A549 (cell line): Measurements from ENCODE around the gene RAPSN. TPM values are rescaled to one million over a fixed set of nuclear protein-coding genes. Genes with fewer than 3 reads are reported as not detected.

Experiments used
- ATAC-seq, 2 experiments: fragments of 200-7000 bp in 1 of 2; fragments of >200 bp in 1 of 2; cut with Nextera tagmentation in 1 of 2; cut with Tn5 transposase in 1 of 2; 3 replicates each; pipeline versions ENCODE4 v1.8.0 to v1.9.1; 2018 to 2020; ENCODE audit warnings: mild to moderate bottlenecking in 1 of 2, moderate library complexity in 1 of 2
- CTCF ChIA-PET: fragments of 300-600 bp; sonication (Branson Sonifier 250); formaldehyde crosslinking; extraction: SDS; loops from one replicate; lab custom pipeline; 2021; ENCODE audit warnings: antibody characterized with exemption, inconsistent platforms; lab: Yijun Ruan, JAX
- POLR2A ChIA-PET: fragments of 350-600 bp; formaldehyde crosslinking; extraction: SDS; loops from one replicate; lab custom pipeline; 2021; ENCODE audit warnings: antibody characterized with exemption, inconsistent platforms; lab: Yijun Ruan, JAX
- DNase-seq, 2 experiments: peaks; one replicate each; pipeline versions ENCODE4 v3.0.0 to v3.0.0-alpha.2; 2011 to 2016; ENCODE audit warnings: low read depth in 1 of 2, low spot score in 1 of 2
- FAIRE-seq: peaks from 2 replicates; lab custom pipeline; 2011; peaks lifted over from hg19 to GRCh38; lab: Jason Lieb, UNC
- H3K27ac ChIP-seq, 2 experiments: fragments of >200 bp; sonication (Bioruptor Twin); formaldehyde crosslinking; 3 replicates each; pipeline ENCODE4 v1.5.1; 2016 to 2017
- H3K4me1 ChIP-seq: fragments of >200 bp; sonication (Bioruptor Twin); formaldehyde crosslinking; 3 replicates; pipeline ENCODE4 v1.6.1; 2016
- H3K4me2 ChIP-seq: fragments of >200 bp; sonication (Bioruptor Twin); formaldehyde crosslinking; 3 replicates; pipeline ENCODE4 v1.6.1; 2016
- H3K4me3 ChIP-seq: fragments of >200 bp; sonication (Bioruptor Twin); formaldehyde crosslinking; 3 replicates; pipeline ENCODE4 v1.5.1; 2016
- H3K9me3 ChIP-seq: fragments of >200 bp; sonication (Bioruptor Twin); formaldehyde crosslinking; 3 replicates; pipeline ENCODE4 v1.6.1; 2016
- BHLHE40 ChIP-seq: IDR thresholded peaks from 2 replicates; pipeline ENCODE4 v1.6.1; 2012; ENCODE audit warnings: low read depth, low read length, inconsistent platforms
- EHMT2 ChIP-seq: fragments of 200-600 bp; sonication (generic); IDR thresholded peaks from 2 replicates; pipeline ENCODE4 v1.6.1; 2016; ENCODE audit warnings: antibody characterized with exemption, low read depth, mild to moderate bottlenecking, moderate library complexity
- ELK1 ChIP-seq: fragments of 150-350 bp; IDR thresholded peaks from 2 replicates; pipeline ENCODE4 v1.6.1; 2014; ENCODE audit warnings: low read depth, mild to moderate bottlenecking, low read length
- FOSL2 ChIP-seq, 2 experiments: fragments of 450-650 bp in 1 of 2; fragments of >200 bp in 1 of 2; sonication (Bioruptor Twin) in 1 of 2; formaldehyde crosslinking; IDR thresholded peaks; 2 replicates each; pipeline versions ENCODE4 v1.5.0 to v1.6.1; 2016 to 2020; ENCODE audit warnings: mild to moderate bottlenecking in 1 of 2, moderate library complexity in 1 of 2
- GATA3 ChIP-seq: IDR thresholded peaks from 2 replicates; pipeline ENCODE4 v1.6.1; 2012; ENCODE audit warnings: borderline replicate concordance
- HDAC2 ChIP-seq: fragments of 200-600 bp; sonication (generic); IDR thresholded peaks from 2 replicates; pipeline ENCODE4 v1.6.1; 2016
- HES2 ChIP-seq: fragments of >200 bp; sonication (Bioruptor Twin); formaldehyde crosslinking; IDR thresholded peaks from 2 replicates; pipeline ENCODE4 v1.6.1; 2016
- HEYL ChIP-seq: fragments of 250-450 bp; sonication (Bioruptor Pico); IDR thresholded peaks from 2 replicates; pipeline ENCODE4 v1.8.0; 2021; ENCODE audit warnings: mild to moderate bottlenecking, moderate library complexity
- HMGXB4 ChIP-seq: fragments of 250-450 bp; sonication (Bioruptor Pico); IDR thresholded peaks from 2 replicates; pipeline ENCODE4 v1.5.0; 2021; ENCODE audit warnings: mild to moderate bottlenecking, moderate library complexity, borderline replicate concordance
- HOXA7 ChIP-seq: fragments of 250-450 bp; sonication (Bioruptor Pico); IDR thresholded peaks from 2 replicates; pipeline ENCODE4 v1.5.0; 2020; ENCODE audit warnings: mild to moderate bottlenecking, moderate library complexity
- KDM1A ChIP-seq: fragments of 200-600 bp; sonication (generic); IDR thresholded peaks from 2 replicates; pipeline ENCODE4 v1.6.1; 2016; ENCODE audit warnings: low read depth, mild to moderate bottlenecking
- KDM5A ChIP-seq: fragments of 200-600 bp; sonication (generic); IDR thresholded peaks from 2 replicates; pipeline ENCODE4 v1.6.1; 2016; ENCODE audit warnings: antibody characterized with exemption, mild to moderate bottlenecking
- MAZ ChIP-seq: fragments of 150-350 bp; IDR thresholded peaks from 2 replicates; pipeline ENCODE4 v1.6.1; 2014; ENCODE audit warnings: antibody characterized with exemption, low read depth, low read length, borderline replicate concordance
- MYC ChIP-seq: IDR thresholded peaks from 2 replicates; pipeline ENCODE4 v1.6.1; 2012; ENCODE audit warnings: mild to moderate bottlenecking, inconsistent platforms, low read length, improper control_type of control experiment, borderline replicate concordance
- NR3C1 ChIP-seq: fragments of >200 bp; sonication (Bioruptor Twin); formaldehyde crosslinking; IDR thresholded peaks from 3 replicates; pipeline ENCODE4 v1.6.1; 2017
- RAD21 ChIP-seq, 2 experiments: fragments of >200 bp in 1 of 2; sonication (Bioruptor Twin) in 1 of 2; formaldehyde crosslinking in 1 of 2; IDR thresholded peaks in 1 of 2; conservative IDR thresholded peaks in 1 of 2; 2 replicates in 1 of 2; 3 replicates in 1 of 2; pipeline ENCODE4 v1.6.1; 2012 to 2018; ENCODE audit warnings: inconsistent platforms in 1 of 2
- REST ChIP-seq: fragments of 200-600 bp; sonication (generic); IDR thresholded peaks from 2 replicates; pipeline ENCODE4 v1.6.1; 2016; ENCODE audit warnings: antibody characterized with exemption, mild to moderate bottlenecking, moderate library complexity
- RNF2 ChIP-seq: fragments of 200-600 bp; sonication (generic); IDR thresholded peaks from 2 replicates; pipeline ENCODE4 v1.6.1; 2016; ENCODE audit warnings: low read depth, mild to moderate bottlenecking, antibody characterized with exemption, moderate library complexity, borderline replicate concordance
- USF2 ChIP-seq: fragments of 450-650 bp; IDR thresholded peaks from 2 replicates; pipeline ENCODE4 v1.6.1; 2014; ENCODE audit warnings: antibody characterized with exemption
- ZFP36 ChIP-seq: fragments of 450-650 bp; IDR thresholded peaks from 2 replicates; pipeline ENCODE4 v1.6.1; 2014; ENCODE audit warnings: borderline replicate concordance; ENCODE audit not compliant: partially characterized antibody
- WGBS: methylation state at CpG from one replicate; pipeline ENCODE4 v1.1.6; 2017; ENCODE audit errors: missing lambda C conversion rate; 5-methylcytosine and 5-hydroxymethylcytosine counted together
- polyA plus RNA-seq, 4 experiments: library from polyadenylated mRNA; depleted of rRNA in 3 of 4; stranded (reverse); fragments of >200 nt; fragmentation: RNase III in 1 of 4; extraction: RNeasy Plus Mini Kit Qiagen cat#74134 plus additional on column Dnase treatment in 1 of 4; gene quantifications; 2 replicates in 3 of 4; 3 replicates in 1 of 4; pipeline ENCODE4 v1.2.3, GENCODE V29; 2011 to 2017

RAPSN gene
- polyA plus RNA-seq, 2 of the 4 experiments (the other 2 are of a cell fraction) = 0.12 to 0.17 TPM

- DNase-seq (no peak), ATAC-seq (no peak), FAIRE-seq (no peak)
- Histone ChIP-seq H3K9me3 (no peaks in the 10 kb centered on the region), H3K27ac (no peak overlapping the region), H3K4me2 (no peak overlapping the region), H3K4me3 (no peak overlapping the region), H3K4me1 (no peaks in the 10 kb centered on the region)
- CTCF ChIA-PET = interaction anchor here (0.6 to 10.2 kb wide), 7 partner anchors 9 to 30 kb away, joined by 3 to 133 read pairs (median 6); no protein-coding TSS in a partner anchor
- POLR2A ChIA-PET = no interaction called here
- no peak for TF ChIP-seq ELK1
- TF ChIP-seq REST = no peak
- no peak for TF ChIP-seq HES2
- no peak for TF ChIP-seq EHMT2
- TF ChIP-seq MAZ = no peak
- no peak for TF ChIP-seq KDM5A
- no peak for TF ChIP-seq BHLHE40
- 90% methylated on average over 6 of the region's 6 CpGs for whole genome bisulfite sequencing
Observed at GRCh38 chr11:47390422-47390760, 58.5 kb downstream of the RAPSN start.

GRCh38 chr11:47389577-47390421 lies 59.1 kb downstream of the RAPSN start:
- CTCF ChIA-PET = interaction anchor here (0.6 to 10.2 kb wide), 9 partner anchors 9 to 98 kb away, joined by 3 to 133 read pairs (median 5); no protein-coding TSS in a partner anchor
- Histone ChIP-seq H3K4me1 (no peaks in the 10 kb centered on the region), H3K4me3 (no peak overlapping the region), H3K27ac (no peak overlapping the region), H3K4me2 (no peak overlapping the region), H3K9me3 (no peaks in the 10 kb centered on the region)
- WGBS = 84% methylated on average over 17 of the region's 17 CpGs
- ATAC-seq (no peak), FAIRE-seq (no peak), DNase-seq (no peak)
- POLR2A ChIA-PET = no interaction called here
- TF ChIP-seq NR3C1 (no peak), GATA3 (no peak), ZFP36 (no peak), HOXA7 (no peak), RNF2 (no peak), REST (no peak), USF2 (no peak), RAD21 (conservative IDR thresholded peaks at IDR 0.05 in 1 of 2, IDR thresholded peaks at IDR 0.05 in 1 of 2) (no peak), KDM1A (no peak), FOSL2 (IDR thresholded peaks at IDR 0.05) (no peak), FOSL2 (CRISPR knock-in tag; IDR thresholded peaks at IDR 0.05) (no peak), MYC (no peak), HMGXB4 (CRISPR knock-in tag) (no peak), HEYL (CRISPR knock-in tag) (no peak), HDAC2 (no peak)
